DMS79 treated with DMSO at 0.1 percent for 48 hours (cell line): ENCODE measurements around the gene RHOT1.

ENCODE experiments used
- DNase-seq: peaks from one replicate; lab custom pipeline; 2025; lab: John Stamatoyannopoulos, UW

The RHOT1 gene

DNA sequence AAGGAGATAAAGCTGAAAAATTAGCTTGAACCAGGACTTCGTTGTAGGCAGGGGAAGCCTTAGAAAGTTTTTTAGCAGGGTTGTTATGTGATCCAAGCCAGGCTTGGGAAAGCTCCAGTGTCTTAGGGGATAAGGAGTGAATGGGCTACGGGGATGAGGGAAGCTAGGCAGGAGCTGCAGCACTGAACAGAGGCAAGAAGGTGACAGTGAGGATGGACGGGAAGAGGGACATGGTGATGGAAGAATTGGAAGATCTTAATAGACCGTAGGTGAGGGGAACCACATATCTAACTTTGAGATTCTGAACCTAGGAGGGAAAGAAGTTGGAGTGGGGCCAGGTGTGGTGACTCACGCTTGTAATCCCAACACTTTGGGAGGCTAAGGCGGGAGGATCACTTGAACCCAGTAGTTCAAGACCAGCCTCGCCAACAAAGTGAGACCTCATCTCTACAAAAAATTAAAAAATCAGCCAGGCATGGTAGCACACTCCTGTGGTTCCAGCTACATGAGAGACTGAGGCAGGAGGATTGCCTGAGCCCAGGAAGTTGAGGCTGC, 126.5 kb downstream of the RHOT1 start:
- no peak for DNase-seq

DNA sequence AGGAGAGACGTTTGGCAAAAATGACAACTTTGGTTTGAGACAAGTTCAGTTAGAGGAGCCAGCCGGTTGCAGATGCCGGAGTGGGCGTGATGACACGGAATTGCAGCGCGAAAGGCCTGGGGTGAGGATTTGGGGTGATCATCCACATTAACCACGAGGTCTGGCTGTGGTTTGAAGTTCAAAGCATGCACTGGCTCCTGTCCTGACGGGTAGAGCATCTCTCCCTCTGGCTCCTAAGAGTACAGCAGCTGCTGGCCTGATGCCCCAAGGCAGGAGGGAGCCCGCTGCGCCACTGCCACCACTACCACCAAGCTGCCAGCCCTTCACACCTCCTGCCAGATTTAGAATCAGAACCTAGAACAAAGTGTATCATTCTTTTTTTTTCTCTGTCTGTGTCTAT, 127.1 kb downstream of the RHOT1 start:
- DNase-seq = no peak

DNA sequence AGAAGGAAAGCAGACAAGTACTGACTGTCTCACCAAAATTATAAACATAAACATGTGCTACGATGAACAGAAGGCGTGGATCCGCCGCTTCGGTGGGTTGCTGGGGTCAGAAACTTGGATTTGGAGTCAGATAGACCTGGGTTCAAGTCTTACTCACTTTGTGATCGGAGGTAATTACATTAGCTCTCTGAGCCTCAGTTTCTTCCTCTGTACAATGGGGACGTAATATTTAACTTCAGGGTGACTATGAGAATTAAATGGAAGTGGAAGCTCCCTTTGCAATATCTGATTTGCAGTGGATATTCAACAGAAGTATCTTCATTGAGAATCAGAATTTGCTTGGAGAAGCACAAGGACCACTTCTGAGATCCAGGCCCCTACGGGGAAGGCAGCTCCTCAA, 129.5 kb downstream of the RHOT1 start:
- no peak for DNase-seq

DNA sequence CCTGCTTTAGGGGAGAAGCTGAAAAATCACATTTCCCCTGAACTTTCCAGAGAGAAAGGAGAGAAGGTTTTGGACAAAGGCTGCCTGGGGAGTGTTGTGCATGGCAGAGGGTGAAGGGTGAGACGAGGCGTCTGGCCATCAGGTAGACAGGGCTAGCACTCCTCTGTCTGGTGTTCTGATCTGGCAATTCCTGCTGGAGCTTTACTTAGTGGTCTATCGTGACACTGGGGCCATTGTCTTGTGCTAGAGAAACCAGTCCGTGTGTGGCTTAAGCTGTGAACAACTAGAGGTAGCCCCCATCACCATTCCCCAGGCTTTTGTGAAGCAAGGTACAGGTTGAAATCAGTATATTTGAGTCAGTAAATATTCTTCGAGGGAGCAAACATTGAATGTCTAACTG, 131.8 kb downstream of the RHOT1 start:
- no peak for DNase-seq

DNA sequence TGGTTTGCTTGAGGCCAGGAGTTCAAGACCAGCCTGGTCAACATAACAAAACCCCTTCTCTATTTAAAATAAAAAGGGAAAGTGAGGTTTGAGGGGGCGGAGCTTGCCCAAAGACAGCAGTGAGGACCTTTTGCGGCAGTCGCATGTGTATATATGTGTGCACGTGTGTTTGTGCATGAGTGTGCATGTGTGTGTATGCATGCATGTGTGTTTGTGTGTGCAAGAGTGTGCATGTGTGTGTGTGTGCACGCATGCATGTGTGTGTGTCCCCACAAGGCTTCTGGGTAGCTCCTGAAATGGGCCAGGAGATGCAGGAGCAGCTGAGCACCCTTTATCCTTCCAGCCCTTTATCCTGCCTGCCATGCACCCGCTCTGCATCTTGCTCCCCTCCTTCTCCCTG, 132.3 kb downstream of the RHOT1 start:
- DNase-seq = no peak
